CD4-positive, alpha-beta T cell treated with Interleukin-17A for 1 hour (primary cell): ENCODE data around the gene CD79A.
"Not testable (repeated sequence)": the region's sequence is repeated elsewhere in the genome, so short reads cannot be mapped to it uniquely, and the experiment has no call there.

Source experiments
- DNase-seq: peaks from one replicate; pipeline ENCODE4 v3.0.0-alpha.2; 2020

Gene CD79A

DNA sequence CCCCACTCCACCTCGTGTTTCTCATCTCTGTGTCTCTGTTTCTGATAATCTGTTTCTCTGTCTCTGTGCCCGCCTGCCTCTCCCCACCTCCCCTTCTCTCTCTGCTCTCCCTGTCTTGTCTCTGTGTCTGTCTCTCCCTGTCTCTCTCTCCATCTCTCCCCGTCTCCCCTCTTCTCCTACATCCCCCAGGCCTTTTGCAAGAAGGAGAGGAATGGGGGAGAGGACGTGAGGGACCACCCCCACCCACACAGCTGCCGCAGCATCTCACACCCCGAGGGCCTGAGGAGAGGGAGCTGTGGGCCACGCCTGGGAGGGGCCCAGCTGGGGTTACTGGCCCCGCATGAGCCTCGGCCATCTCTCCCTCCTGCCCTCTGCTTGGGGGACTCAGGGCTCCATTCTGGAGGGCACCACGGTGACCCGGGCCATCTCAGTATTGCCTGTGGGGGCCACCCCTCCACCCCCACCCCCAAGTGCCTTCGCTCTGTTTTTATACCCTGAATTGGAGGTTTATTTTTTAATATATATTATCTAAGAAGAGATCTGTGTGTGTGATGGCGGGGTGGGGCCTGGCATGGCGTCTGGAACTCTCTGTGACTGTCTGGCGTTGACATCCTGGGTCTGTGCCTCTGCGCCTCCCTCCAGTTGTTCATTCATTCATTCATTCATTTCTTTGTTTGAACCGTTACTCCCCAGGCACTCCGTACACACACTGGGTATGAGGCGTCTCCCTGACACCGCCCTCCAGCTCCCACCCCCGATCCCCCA is 30.0 kb downstream of the CD79A start:
- no peak for DNase-seq

DNA sequence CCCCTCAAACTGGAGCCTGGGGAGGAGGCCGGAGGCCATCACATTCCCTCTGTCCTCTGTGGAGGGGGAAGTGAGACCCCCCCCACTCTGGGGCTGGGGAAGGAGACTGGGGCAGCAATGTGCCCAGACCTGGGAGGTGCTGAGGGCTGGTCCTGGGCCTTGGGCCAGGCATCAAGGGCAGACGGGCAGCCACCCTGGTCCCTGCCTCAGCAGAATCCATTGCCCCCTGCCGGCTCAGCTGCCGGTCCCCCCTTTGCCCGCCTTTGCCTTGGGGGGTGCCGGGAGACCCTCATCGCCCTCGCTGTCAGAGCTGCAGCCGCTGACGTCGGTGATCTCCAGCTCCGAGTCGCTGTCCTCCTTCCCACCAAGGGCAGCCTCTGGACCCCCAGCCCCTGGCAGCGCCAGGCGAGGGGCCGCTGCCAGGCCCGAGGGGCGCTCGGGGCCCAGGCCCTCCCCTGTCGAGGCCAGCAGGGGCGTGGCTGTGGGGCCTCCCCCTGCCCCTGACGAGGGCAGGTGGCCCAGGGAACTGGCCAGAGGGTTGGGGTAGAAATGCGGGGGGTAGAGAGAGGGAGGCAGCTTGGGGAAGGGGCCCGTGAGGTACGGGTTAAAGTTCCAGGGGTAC is 31.0 kb downstream of the CD79A start:
- DNase-seq, result no peak

- DNase-seq, result no peak
Observed at GRCh38 chr19:41908724-41909464, 31.8 kb downstream of the CD79A start.

DNA sequence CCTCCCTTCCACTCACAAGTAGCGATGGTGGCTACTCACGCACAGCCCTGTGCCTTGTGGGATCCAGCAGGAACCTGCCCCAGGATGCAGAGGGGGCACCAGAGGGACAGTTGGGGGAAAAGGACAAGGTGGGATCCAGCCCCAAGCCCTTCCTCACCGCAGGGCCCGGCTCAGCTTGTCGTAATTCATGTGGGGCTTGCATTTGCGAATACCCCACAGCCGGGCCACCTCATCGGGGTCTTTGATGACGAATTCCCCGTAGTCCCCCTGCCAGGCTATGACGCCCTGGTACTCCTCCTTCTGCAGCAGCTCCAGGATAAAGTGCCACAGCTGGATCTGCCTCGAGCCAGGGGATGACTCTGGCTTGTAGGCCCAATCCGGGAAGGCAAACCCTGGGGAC is 32.6 kb downstream of the CD79A start:
- DNase-seq, result no peak

DNA sequence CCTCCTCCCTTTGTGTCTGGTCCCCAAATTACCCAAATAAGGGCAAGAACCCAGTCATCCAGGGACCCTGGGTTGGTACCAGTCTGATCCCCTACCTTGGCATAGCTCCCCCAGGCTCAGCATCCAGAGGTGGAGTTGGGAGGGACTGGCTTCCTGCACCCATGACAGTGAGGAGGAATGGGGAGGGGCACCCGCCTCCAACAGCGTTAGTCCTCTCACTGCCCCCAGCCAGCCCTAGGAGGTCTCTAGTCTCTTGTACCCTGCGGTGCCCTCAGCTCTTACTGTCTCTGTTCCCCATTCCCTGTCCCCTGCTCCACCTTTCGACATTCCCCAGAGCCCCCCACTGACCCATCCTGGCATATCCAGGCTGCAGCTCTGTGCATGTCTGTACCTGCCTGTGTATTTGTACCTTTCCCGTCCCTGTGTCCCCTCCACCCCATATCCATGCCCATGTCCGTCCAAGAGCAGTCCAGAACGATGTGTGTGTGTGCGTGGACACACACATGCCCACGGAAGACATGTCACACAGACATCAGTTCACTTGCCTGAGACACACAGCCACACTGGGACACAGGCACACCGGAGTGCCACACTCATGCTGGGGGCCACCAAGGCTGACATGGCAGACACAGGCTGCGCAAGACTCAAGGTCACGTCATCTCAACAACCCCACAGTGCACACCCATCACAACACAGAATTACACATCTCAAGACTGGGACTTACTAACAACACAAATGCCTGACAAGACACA is 33.3 kb downstream of the CD79A start:
- DNase-seq, result no peak

DNA sequence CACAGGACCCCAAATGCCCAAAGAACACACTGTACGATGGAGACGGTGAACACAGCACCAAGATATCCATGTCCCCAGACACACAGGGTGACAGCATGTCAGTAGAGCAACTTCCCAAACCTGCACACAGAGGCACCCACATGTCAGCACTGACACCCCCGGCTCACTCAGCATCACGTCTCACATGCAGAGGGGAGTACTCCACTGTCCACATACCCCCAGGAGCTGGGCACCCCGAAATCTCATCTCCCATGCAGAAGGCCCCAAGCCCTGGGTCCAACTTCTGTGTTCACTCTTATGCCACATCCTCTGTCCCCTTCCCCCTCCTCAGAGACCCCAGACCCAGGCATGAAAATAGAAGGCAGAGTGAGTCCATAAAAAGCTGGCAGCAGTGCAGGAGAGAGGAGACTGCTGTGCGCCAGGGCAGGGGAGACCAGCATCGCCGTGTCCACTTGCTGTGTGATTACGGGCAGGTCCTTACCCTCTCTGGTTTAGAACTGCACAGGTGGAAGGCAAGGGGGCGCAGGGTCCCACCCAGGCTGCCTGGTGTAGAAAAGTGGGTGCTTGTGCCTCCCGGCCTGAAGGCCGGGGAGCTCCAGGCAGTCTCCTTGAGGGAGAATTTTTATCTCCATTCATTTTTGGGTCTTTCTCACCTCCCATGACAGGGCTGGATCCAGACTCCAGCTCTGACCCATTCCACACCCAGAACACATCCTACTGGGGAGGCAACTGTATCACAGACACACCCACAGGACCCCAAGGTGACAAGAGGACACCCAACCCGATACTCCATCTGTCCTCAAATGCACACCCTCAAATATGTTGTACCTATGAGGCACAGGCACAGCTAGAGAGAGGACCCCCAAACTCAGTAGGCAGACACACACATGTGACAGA is 34.2 kb downstream of the CD79A start:
- no peak for DNase-seq

DNA sequence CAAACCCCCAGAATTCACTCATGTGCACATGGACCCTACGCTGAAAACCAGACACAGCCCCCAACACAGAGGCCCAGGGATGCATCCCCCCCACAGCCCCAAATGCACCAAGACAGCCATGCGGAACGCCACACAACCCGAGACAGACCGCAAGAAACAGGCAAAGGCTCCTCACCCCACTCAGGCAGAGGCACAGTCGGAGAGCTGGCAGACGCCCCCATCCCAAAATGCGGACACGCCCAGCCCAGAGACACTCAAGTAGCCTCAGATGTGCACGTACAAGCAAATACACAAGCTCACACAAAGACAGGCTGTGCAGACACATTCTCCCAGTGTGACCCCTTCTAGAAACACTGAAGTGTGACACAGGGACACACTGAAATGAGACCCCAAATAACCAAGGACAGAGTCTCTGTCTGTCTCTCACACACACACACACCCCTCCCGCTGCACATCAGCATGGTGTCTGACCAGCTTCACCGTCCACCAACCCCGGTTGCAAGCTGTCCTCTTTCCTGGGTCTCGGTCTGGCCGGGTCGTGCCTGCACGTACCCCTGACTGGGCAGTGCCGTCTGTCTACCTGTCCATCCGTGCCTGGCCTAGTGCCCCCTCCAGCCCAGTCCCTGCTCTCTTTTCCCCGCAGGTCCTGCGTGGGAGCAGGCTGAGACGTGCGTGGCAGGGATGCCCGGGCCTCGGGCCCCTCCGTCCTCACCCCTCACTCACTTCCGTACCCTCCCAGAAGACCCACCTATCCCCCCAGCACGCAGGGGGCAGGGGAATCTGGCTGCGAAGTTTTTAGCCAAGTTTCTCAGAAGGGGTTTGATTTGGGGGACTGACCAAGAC is 35.0 kb downstream of the CD79A start:
- no peak for DNase-seq

DNA sequence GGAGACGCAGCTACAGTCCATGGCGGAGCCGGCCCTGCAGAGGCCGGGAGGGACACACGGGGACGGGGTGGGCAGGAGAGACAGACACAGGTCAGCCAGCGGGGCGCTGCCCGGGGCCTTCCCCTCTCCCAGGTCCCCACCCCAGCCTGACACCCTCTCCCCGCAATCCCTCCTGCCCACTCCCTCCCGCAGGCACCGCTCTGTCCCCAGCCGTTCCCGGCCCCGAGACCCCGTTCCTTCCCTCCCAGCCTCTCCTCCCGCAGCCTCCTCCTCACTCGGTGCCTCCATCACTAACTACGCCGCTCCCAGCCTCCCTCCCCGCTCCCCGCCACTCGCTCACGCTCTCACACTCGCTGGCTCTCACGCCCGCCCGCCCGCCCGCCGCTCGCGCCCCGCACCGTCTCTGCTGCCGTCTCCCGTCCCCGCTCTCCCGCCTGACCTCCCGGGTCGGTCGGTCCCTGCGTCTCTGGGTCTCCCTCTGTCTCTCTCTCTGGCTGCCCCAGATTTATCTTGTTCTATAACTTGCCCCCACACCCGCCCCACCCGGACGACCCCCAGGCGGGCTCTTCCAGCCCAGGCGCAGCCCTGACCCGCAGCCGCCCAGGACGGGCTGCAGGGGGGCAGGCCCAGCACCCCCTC is 35.9 kb downstream of the CD79A start:
- no peak for DNase-seq

GRCh38 chr19:41913538-41914423 is 36.7 kb downstream of the CD79A start:
- no peak for DNase-seq

GRCh38 chr19:41914424-41914834 is 37.4 kb downstream of the CD79A start:
- not testable (repeated sequence) for DNase-seq

DNA sequence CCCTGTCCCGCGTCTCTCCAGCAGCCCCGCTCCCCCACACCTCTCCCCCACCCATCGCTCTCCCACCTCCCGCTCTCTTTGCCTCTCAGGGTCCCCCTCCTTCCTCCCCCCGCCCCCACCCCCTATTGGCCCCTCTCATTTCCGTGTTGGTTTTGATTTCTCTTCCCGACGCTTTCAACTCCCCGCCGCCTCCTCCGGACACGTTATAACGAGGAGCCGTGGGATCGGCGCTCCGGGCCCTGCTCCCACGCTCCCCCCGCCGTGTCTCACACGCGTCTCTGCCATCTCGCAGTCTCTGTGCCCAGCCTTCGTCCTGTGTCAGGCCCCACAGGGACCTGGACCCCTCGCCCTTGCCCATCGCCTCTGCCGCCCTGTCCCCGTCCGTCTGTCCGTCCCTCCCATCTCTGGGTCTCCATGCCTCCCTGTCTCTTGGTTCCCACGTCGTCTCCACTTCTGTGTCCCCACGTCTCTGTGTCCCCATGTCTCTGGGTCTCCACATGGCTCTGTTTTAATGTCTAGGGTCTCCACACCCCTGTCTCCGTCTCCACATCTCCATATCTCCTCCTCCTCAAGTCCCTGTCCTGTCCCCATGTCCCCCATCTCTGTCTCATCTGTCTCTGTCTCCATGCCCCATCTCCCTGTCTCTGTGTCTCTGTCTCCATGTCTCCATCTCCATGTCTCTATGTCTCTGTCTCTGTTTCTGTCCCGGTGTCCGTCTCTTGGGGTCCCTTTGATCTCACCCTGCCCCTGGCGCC is 38.1 kb downstream of the CD79A start:
- DNase-seq, result no peak

DNA sequence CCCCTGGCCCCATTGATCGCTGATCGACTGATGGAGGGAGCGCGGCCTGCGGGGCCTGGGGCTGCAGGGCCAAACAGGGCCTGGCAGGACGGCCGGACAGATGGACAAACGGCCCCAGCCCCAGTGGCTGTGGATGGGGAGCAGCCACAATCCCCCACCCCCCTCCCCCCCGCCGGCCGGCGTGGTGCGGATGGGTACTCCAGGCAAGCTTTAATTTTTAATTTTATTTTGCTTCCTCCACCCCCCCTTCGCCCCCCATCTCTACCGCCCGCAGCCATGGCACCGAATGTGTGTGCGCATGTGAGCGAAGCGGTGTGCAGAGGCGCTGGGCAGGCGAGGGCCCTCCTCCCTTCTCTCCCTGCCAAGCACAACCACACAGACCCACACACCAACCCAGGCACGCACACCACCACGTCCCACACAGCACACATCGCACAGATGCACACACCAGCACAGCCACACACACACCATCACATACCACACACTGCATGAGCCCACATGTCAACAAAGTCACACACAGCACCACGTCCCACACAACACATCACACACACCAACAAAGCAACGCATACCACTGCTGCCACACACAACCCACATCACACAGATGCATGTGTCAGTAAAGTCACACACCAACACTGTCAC is 38.8 kb downstream of the CD79A start:
- peak; percentile 25 for DNase-seq

DNA sequence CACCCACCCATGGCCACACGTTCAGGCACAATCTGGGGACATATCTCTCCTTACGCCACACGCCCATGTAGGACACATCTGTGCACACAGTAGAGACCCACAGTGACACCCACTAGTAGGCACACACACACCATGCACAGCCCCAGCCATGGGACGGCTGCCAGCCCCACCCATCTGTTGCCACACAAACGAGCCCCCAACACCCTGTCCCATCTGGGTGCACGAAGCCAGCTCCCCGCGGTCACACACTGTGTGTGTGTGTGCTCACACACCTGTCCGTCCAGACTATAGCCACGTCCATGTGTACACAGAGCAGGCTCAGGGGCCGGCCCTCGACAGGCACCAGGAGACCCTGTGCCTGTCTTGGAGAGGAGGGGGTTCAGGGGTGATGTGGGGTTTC is 40.6 kb downstream of the CD79A start:
- no peak for DNase-seq

DNA sequence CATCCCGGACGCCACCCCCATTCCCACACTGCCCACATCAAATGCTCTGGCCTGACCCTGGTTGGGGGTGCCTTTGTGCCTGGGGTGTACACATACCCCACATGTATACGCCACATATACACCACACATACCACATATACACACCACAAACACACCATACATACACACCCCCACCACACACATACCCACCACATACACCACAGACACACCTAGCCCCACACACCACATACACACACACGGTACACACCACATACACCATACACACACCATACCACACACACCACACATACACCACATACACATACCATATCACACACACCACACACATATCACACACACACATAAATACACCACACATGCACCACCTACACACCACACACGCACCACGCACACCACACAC is 41.0 kb downstream of the CD79A start:
- no peak for DNase-seq

DNA sequence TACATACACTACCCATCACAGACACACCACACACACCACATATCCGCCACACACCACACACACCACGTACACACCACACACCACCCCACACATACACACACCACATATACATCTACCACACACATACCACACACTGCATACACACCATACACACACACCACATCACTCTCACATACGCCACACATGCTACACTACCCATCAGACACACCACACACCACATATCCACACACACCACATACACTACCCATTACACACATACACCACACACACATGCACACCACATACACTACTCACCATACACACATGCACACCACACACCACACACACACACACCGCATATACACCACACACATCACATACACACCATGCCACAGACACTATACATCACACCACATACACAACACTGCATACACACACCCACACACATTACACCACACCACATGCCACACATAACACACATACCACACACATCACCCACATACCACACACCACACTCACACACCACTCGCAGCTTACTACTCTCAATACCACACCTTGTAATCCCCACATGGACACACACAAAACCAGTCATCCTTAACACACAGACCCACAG is 41.7 kb downstream of the CD79A start:
- DNase-seq, result no peak

DNA sequence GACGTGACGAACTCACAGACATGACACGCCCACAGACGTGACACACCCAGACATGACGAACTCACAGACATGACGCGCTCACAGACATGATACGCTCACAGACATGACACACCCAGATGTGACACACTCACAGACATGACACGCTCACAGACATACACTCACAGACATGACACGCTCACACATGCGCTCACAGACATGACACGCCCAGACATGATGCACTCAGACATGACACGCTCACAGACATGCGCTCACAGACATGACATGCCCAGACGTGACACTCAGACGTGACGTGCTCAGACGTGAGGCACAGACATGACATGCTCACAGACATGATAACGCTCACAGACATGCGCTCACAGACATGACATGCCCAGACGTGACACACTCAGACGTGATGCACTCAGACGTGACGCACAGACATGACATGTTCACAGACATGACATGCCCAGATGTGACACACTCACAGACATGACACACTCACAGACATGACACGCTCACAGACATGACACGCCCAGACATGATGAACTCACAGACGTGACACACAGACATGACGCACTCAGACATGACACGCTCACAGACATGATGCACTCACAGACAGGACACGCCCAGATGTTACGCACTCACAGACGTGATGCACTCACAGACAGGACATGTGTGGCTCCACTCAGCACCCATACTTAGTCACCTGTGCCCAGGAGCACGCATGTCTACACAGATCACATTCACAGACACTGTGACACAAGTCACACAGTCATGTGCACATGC is 43.1 kb downstream of the CD79A start:
- DNase-seq, result no peak
